HEK293 (cell line): ENCODE measurements around the gene BLOC1S5.

Experiments used
- CTCF ChIA-PET: fragments of 350-600 bp; formaldehyde crosslinking; extraction: SDS; loops from one replicate; lab custom pipeline; 2021; ENCODE audit warnings: antibody characterized with exemption; lab: Yijun Ruan, JAX
- POLR2A ChIA-PET: fragments of 300-600 bp; formaldehyde crosslinking; extraction: SDS; loops from one replicate; lab custom pipeline; 2020; ENCODE audit warnings: antibody characterized with exemption, inconsistent platforms; lab: Yijun Ruan, JAX
- H3K27ac ChIP-seq: fragments of 200-500 bp; sonication (Bioruptor generic); 2 replicates; pipeline ENCODE4 v1.5.1; 2014; ENCODE audit warnings: low read depth, low read length, control low read depth, inconsistent platforms; ENCODE audit errors: extremely low read depth
- H3K36me3 ChIP-seq, 2 experiments: fragments of 200-500 bp in 1 of 2; sonication (Bioruptor generic) in 1 of 2; 1 replicate in 1 of 2; 2 replicates in 1 of 2; pipeline ENCODE4 v1.5.1; 2014 to 2017; ENCODE audit warnings: inconsistent platforms in 2 of 2, low read length in 2 of 2; ENCODE audit not compliant: control insufficient read depth in 2 of 2, insufficient read depth in 1 of 2
- H3K4me1 ChIP-seq: fragments of 200-500 bp; sonication (Bioruptor generic); 2 replicates; pipeline ENCODE4 v1.5.1; 2014; ENCODE audit warnings: mild to moderate bottlenecking, low read length, inconsistent platforms; ENCODE audit not compliant: control insufficient read depth, insufficient read depth
- H3K4me3 ChIP-seq: 2 replicates; pipeline ENCODE4 v1.5.1; 2011; ENCODE audit warnings: low read depth, mild to moderate bottlenecking, control low read depth, low read length, moderate library complexity
- H3K9me3 ChIP-seq: fragments of 200-500 bp; sonication (Bioruptor generic); 2 replicates; pipeline ENCODE4 v1.5.1; 2014; ENCODE audit warnings: low read depth, low read length, inconsistent platforms; ENCODE audit not compliant: control insufficient read depth, insufficient read depth
- AEBP2 ChIP-seq: fragments of 450-650 bp; formaldehyde crosslinking; IDR thresholded peaks from 2 replicates; pipeline ENCODE4 v1.5.1; 2016; ENCODE audit warnings: missing biosample characterization, missing genetic modification characterization, borderline replicate concordance
- GLI2 ChIP-seq: fragments of 450-650 bp; formaldehyde crosslinking; IDR thresholded peaks from 2 replicates; pipeline ENCODE4; 2017; ENCODE audit warnings: missing biosample characterization, missing genetic modification characterization, low read depth, borderline replicate concordance
- IKZF3 ChIP-seq: fragments of 450-650 bp; IDR thresholded peaks from 2 replicates; pipeline ENCODE4 v1.5.0; 2018; ENCODE audit warnings: missing biosample characterization, mild to moderate bottlenecking, missing genetic modification characterization, moderate library complexity
- KLF10 ChIP-seq: fragments of 450-650 bp; IDR thresholded peaks from 2 replicates; pipeline ENCODE4 v1.5.1; 2018; ENCODE audit warnings: missing biosample characterization, mild to moderate bottlenecking, missing genetic modification characterization
- PRDM1 ChIP-seq: fragments of 450-650 bp; formaldehyde crosslinking; IDR thresholded peaks from 2 replicates; pipeline ENCODE4; 2016; ENCODE audit warnings: missing biosample characterization, missing genetic modification characterization
- SETDB1 ChIP-seq: IDR thresholded peaks from one replicate; pipeline ENCODE4 v1.6.1; 2017; ENCODE audit warnings: mild to moderate bottlenecking, low read length, moderate library complexity, mixed read lengths; ENCODE audit not compliant: insufficient read length
- ZBTB21 ChIP-seq: fragments of 450-650 bp; formaldehyde crosslinking; IDR thresholded peaks from 2 replicates; pipeline ENCODE4 v1.5.1; 2017; ENCODE audit warnings: missing biosample characterization, missing genetic modification characterization
- ZFHX2 ChIP-seq: fragments of 450-650 bp; formaldehyde crosslinking; conservative IDR thresholded peaks from 2 replicates; pipeline ENCODE4 v1.5.1; 2016; ENCODE audit warnings: missing biosample characterization, missing genetic modification characterization
- ZFP3 ChIP-seq: fragments of 450-650 bp; formaldehyde crosslinking; IDR thresholded peaks from 2 replicates; pipeline ENCODE4 v1.5.1; 2016; ENCODE audit warnings: low read depth, missing biosample characterization, missing genetic modification characterization
- ZNF10 ChIP-seq: fragments of 450-650 bp; formaldehyde crosslinking; IDR thresholded peaks from 2 replicates; pipeline ENCODE4 v1.5.1; 2017; ENCODE audit warnings: missing biosample characterization, missing genetic modification characterization
- ZNF146 ChIP-seq: fragments of 450-650 bp; formaldehyde crosslinking; IDR thresholded peaks from 2 replicates; pipeline ENCODE4 v1.5.1; 2016; ENCODE audit warnings: missing biosample characterization, missing genetic modification characterization
- ZNF184 ChIP-seq: fragments of 450-650 bp; IDR thresholded peaks from 2 replicates; pipeline ENCODE4 v1.5.1; 2018; ENCODE audit warnings: missing biosample characterization, mild to moderate bottlenecking, missing genetic modification characterization
- ZNF274 ChIP-seq, 2 experiments: fragments of 200-500 bp in 1 of 2; fragments of 450-650 bp in 1 of 2; sonication (Bioruptor generic) in 1 of 2; formaldehyde crosslinking in 1 of 2; IDR thresholded peaks; 2 replicates each; pipeline versions ENCODE4 v1.5.1 to v1.6.1; 2014 to 2016; ENCODE audit warnings: borderline replicate concordance in 1 of 2, inconsistent platforms in 1 of 2, low read length in 1 of 2, missing biosample characterization in 1 of 2, missing genetic modification characterization in 1 of 2
- ZNF311 ChIP-seq: fragments of 450-650 bp; formaldehyde crosslinking; IDR thresholded peaks from 2 replicates; pipeline ENCODE4 v1.5.1; 2017; ENCODE audit warnings: missing biosample characterization, missing genetic modification characterization, borderline replicate concordance
- ZNF416 ChIP-seq: fragments of 450-650 bp; formaldehyde crosslinking; IDR thresholded peaks from 2 replicates; pipeline ENCODE4 v1.5.1; 2016; ENCODE audit warnings: missing biosample characterization, missing genetic modification characterization
- ZNF488 ChIP-seq: fragments of 450-650 bp; formaldehyde crosslinking; IDR thresholded peaks from 2 replicates; pipeline ENCODE4 v1.5.1; 2016; ENCODE audit warnings: missing biosample characterization, missing genetic modification characterization
- ZNF529 ChIP-seq: fragments of 450-650 bp; formaldehyde crosslinking; IDR thresholded peaks from 2 replicates; pipeline ENCODE4 v1.5.1; 2017; ENCODE audit warnings: missing genetic modification characterization, missing biosample characterization; ENCODE audit not compliant: insufficient replicate concordance
- ZNF560 ChIP-seq: fragments of 450-650 bp; formaldehyde crosslinking; IDR thresholded peaks from 2 replicates; pipeline ENCODE4 v1.5.1; 2017; ENCODE audit warnings: missing biosample characterization, missing genetic modification characterization, borderline replicate concordance
- ZNF639 ChIP-seq: fragments of 450-650 bp; formaldehyde crosslinking; IDR thresholded peaks from 2 replicates; pipeline ENCODE4 v1.5.1; 2016; ENCODE audit warnings: missing biosample characterization, missing genetic modification characterization
- ZNF776 ChIP-seq: fragments of 450-650 bp; formaldehyde crosslinking; IDR thresholded peaks from 2 replicates; pipeline ENCODE4 v1.5.0; 2017; ENCODE audit warnings: missing biosample characterization, missing genetic modification characterization, borderline replicate concordance
- ZNF791 ChIP-seq: fragments of 450-650 bp; formaldehyde crosslinking; IDR thresholded peaks from 2 replicates; pipeline ENCODE4 v1.5.1; 2016; ENCODE audit warnings: missing biosample characterization, missing genetic modification characterization
- ZNF843 ChIP-seq: fragments of 450-650 bp; formaldehyde crosslinking; IDR thresholded peaks from 2 replicates; pipeline ENCODE4 v1.5.1; 2016; ENCODE audit warnings: missing biosample characterization, missing genetic modification characterization

The BLOC1S5 gene

GRCh38 chr6:7974565-7974937 is 89.6 kb downstream of the BLOC1S5 start:
- H3K36me3 ChIP-seq, result no peaks in the 10 kb centered on the region
- ChIA-PET POLR2A (interaction anchor here (0.6 to 2.0 kb wide), 8 partner anchors 9 to 344 kb away, joined by 3 to 9 read pairs (median 6); partner anchors contain the start of gene BMP6), CTCF (interaction anchor here (1.0 to 1.3 kb wide), 3 partner anchors 18 to 249 kb away, joined by 4 read pairs; partner anchors contain the start of gene BMP6)
- TF ChIP-seq ZFHX2 (tag by site-specific recombination) (no peak), ZNF416 (tag by site-specific recombination) (no peak), ZNF184 (tag by site-specific recombination) (no peak)
- no peak overlapping the region for H3K4me3 ChIP-seq
- H3K9me3 ChIP-seq, result no peaks in the 10 kb centered on the region
- peaks cover 2% of the 10 kb centered on the region; the same call in 1 of the 2 replicates for H3K4me1 ChIP-seq
- H3K27ac ChIP-seq, result no peak overlapping the region; the same call in 1 of the 2 replicates

GRCh38 chr6:7973584-7973983 is 90.6 kb downstream of the BLOC1S5 start:
- ChIA-PET CTCF (interaction anchor here (0.6 to 1.3 kb wide), 4 partner anchors 19 to 248 kb away, joined by 3 to 4 read pairs (median 4); partner anchors contain the start of gene BMP6), POLR2A (interaction anchor here (0.6 kb wide), 1 partner anchor 268 kb away, joined by 3 read pairs; no protein-coding TSS in a partner anchor)
- H3K36me3 ChIP-seq, result no peaks in the 10 kb centered on the region
- H3K27ac ChIP-seq, result no peak overlapping the region
- peaks cover 2% of the 10 kb centered on the region; the same call in 1 of the 2 replicates for H3K4me1 ChIP-seq
- no peak for TF ChIP-seq ZNF791 (tag by site-specific recombination)
- TF ChIP-seq ZNF146 (tag by site-specific recombination), result no peak
- TF ChIP-seq PRDM1 (tag by site-specific recombination), result no peak
- TF ChIP-seq ZNF776 (tag by site-specific recombination), result no peak
- no peak for TF ChIP-seq ZNF529
- TF ChIP-seq KLF10 (tag by site-specific recombination), result no peak
- no peak for TF ChIP-seq ZNF274 (IDR thresholded peaks at IDR 0.05; ENCODE audit: low read length)
- TF ChIP-seq ZNF274 (tag by site-specific recombination; IDR thresholded peaks at IDR 0.05; ENCODE audit: borderline replicate concordance), result no peak
- H3K9me3 ChIP-seq, result no peaks in the 10 kb centered on the region
- no peak overlapping the region for H3K4me3 ChIP-seq

- TF ChIP-seq SETDB1, result no peak
- no peak for TF ChIP-seq AEBP2 (tag by site-specific recombination)
- no peak for TF ChIP-seq ZNF488 (tag by site-specific recombination)
- no peak for TF ChIP-seq ZNF639 (tag by site-specific recombination)
- TF ChIP-seq ZNF843 (tag by site-specific recombination), result no peak
- TF ChIP-seq ZFP3 (tag by site-specific recombination), result no peak
- no peak for TF ChIP-seq ZNF560 (tag by site-specific recombination)
- no peak for TF ChIP-seq GLI2
- no peak for TF ChIP-seq ZNF10 (tag by site-specific recombination)
- no peak for TF ChIP-seq ZNF791 (tag by site-specific recombination)
- TF ChIP-seq ZNF311, result no peak
- no peak for TF ChIP-seq IKZF3
- TF ChIP-seq ZBTB21 (tag by site-specific recombination), result no peak
- Histone ChIP-seq H3K4me3 (no peak overlapping the region), H3K27ac (no peak overlapping the region), H3K4me1 (peaks cover 2% of the 10 kb centered on the region; the same call in 1 of the 2 replicates), H3K9me3 (no peaks in the 10 kb centered on the region), H3K36me3 (no peaks in the 10 kb centered on the region)
- ChIA-PET CTCF (no interaction called here), POLR2A (no interaction called here)
These were observed 92.7 kb downstream of the BLOC1S5 start for GRCh38 chr6:7971499-7971898.
